HEK293 (cell line): ENCODE measurements around the gene GFOD1.

Experiments used
- CTCF ChIP-seq: fragments of 450-650 bp; formaldehyde crosslinking; IDR thresholded peaks from 2 replicates; pipeline ENCODE4 v1.5.1; 2016; ENCODE audit warnings: missing biosample characterization, missing genetic modification characterization
- ZNF274 ChIP-seq, 2 experiments: fragments of 200-500 bp in 1 of 2; fragments of 450-650 bp in 1 of 2; sonication (Bioruptor generic) in 1 of 2; formaldehyde crosslinking in 1 of 2; IDR thresholded peaks; 2 replicates each; pipeline versions ENCODE4 v1.5.1 to v1.6.1; 2014 to 2016; ENCODE audit warnings: borderline replicate concordance in 1 of 2, inconsistent platforms in 1 of 2, low read length in 1 of 2, missing biosample characterization in 1 of 2, missing genetic modification characterization in 1 of 2
- ZNF423 ChIP-seq: fragments of 450-650 bp; formaldehyde crosslinking; IDR thresholded peaks from 2 replicates; pipeline ENCODE4 v1.5.1; 2016; ENCODE audit warnings: missing biosample characterization, missing genetic modification characterization
- ZNF600 ChIP-seq: fragments of 450-650 bp; formaldehyde crosslinking; IDR thresholded peaks from 2 replicates; pipeline ENCODE4 v1.5.1; 2016; ENCODE audit warnings: missing biosample characterization, missing genetic modification characterization
- ZNF670 ChIP-seq: fragments of 450-650 bp; formaldehyde crosslinking; IDR thresholded peaks from 2 replicates; pipeline ENCODE4 v1.5.1; 2016; ENCODE audit warnings: missing biosample characterization, missing genetic modification characterization, low read depth
- ZNF792 ChIP-seq: fragments of 450-650 bp; formaldehyde crosslinking; IDR thresholded peaks from 2 replicates; pipeline ENCODE4 v1.5.1; 2016; ENCODE audit warnings: missing biosample characterization, missing genetic modification characterization

GRCh38 chr6:13507306-13507860, 20.0 kb upstream of the GFOD1 start:
- TF ChIP-seq ZNF274 (IDR thresholded peaks at IDR 0.05; ENCODE audit: low read length) (no peak), ZNF274 (tag by site-specific recombination; IDR thresholded peaks at IDR 0.05; ENCODE audit: borderline replicate concordance) (no peak), ZNF423 (tag by site-specific recombination) (no peak), CTCF (tag by site-specific recombination) (no peak), ZNF600 (tag by site-specific recombination) (no peak), ZNF670 (no peak), ZNF792 (tag by site-specific recombination) (no peak)
